ENCODE results near the gene SORCS2.

Gene SORCS2

GRCh38 chr4:7342223-7343080 lies 150.1 kb downstream of the SORCS2 start:
- Histone ChIP-seq H3K4me3 (ENCODE audit: low read depth in 1 of 2, low read length in 2 of 2) (no peak overlapping the region), H2AFZ (ENCODE audit: low read depth, low read length) (no peak overlapping the region), H3K79me2 (ENCODE audit: insufficient read depth, low read length) (no peaks in the 10 kb centered on the region), H3K9me3 (ENCODE audit: insufficient read depth, low read length, severe bottlenecking) (no peaks in the 10 kb centered on the region), H3K4me2 (ENCODE audit: insufficient read depth, low read length) (no peak overlapping the region), H4K20me1 (ENCODE audit: insufficient read depth, low read length) (no peaks in the 10 kb centered on the region), H3K4me1 (ENCODE audit: insufficient read depth, low read length) (no peaks in the 10 kb centered on the region), H3K36me3 (ENCODE audit: insufficient read depth, low read length) (no peaks in the 10 kb centered on the region), H3K27ac (ENCODE audit: low read length) (no peak overlapping the region), H3K9ac (ENCODE audit: low read depth, low read length) (no peak overlapping the region), H3K27me3 (ENCODE audit: insufficient read depth, low read length, poor library complexity) (no peaks in the 10 kb centered on the region)
- DNase-seq (no peak), ATAC-seq (ENCODE audit: insufficient read depth, low read depth) (no peak)
- TF ChIP-seq, protein P1, sequence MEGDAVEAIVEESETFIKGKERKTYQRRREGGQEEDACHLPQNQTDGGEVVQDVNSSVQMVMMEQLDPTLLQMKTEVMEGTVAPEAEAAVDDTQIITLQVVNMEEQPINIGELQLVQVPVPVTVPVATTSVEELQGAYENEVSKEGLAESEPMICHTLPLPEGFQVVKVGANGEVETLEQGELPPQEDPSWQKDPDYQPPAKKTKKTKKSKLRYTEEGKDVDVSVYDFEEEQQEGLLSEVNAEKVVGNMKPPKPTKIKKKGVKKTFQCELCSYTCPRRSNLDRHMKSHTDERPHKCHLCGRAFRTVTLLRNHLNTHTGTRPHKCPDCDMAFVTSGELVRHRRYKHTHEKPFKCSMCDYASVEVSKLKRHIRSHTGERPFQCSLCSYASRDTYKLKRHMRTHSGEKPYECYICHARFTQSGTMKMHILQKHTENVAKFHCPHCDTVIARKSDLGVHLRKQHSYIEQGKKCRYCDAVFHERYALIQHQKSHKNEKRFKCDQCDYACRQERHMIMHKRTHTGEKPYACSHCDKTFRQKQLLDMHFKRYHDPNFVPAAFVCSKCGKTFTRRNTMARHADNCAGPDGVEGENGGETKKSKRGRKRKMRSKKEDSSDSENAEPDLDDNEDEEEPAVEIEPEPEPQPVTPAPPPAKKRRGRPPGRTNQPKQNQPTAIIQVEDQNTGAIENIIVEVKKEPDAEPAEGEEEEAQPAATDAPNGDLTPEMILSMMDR (IDR thresholded peaks at IDR 0.05; ENCODE audit: borderline replicate concordance, extremely low read depth, low read length, poor library complexity, severe bottlenecking) = no peak
- no peak for TF ChIP-seq EZH2 (IDR thresholded peaks at IDR 0.05; ENCODE audit: borderline replicate concordance, low read depth, low read length, severe bottlenecking)

DNA sequence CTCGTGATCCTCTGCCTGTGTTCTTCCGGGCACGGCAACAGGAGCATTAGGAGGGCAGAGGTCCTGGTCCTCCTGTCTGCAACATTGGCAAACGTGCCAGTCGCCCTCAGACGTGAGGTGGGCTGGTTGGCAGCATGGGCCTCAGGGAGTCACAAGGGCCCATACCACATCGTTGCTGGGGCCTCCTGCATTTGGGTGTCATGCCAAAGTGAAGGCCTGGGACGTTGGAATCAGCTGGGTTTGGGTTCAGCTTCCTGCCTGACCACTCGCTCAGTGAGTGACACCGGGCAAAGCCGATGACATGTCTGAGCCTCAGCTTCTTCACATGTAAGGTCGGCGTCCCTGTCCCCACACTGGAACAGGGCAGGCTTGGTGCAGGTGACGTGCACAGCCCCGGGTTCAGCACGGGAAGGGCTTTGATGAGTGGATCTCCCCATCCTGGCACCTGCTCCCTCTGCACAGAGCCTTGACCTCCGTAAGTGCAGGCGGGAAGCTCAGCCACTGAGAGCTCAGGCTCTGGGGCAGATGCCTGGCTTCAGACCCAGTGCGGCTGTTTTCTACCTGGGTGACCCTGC lies 150.8 kb downstream of the SORCS2 start:
- Histone ChIP-seq H3K4me1 (ENCODE audit: insufficient read depth, low read length) (no peaks in the 10 kb centered on the region), H3K4me2 (ENCODE audit: insufficient read depth, low read length) (no peak overlapping the region), H3K27ac (ENCODE audit: low read length) (no peak overlapping the region), H4K20me1 (ENCODE audit: insufficient read depth, low read length) (no peaks in the 10 kb centered on the region), H3K9ac (ENCODE audit: low read depth, low read length) (no peak overlapping the region), H3K9me3 (ENCODE audit: insufficient read depth, low read length, severe bottlenecking) (no peaks in the 10 kb centered on the region), H3K4me3 (ENCODE audit: low read depth in 1 of 2, low read length in 2 of 2) (no peak overlapping the region), H3K36me3 (ENCODE audit: insufficient read depth, low read length) (no peaks in the 10 kb centered on the region), H2AFZ (ENCODE audit: low read depth, low read length) (no peak overlapping the region), H3K79me2 (ENCODE audit: insufficient read depth, low read length) (no peaks in the 10 kb centered on the region), H3K27me3 (ENCODE audit: insufficient read depth, low read length, poor library complexity) (no peaks in the 10 kb centered on the region)
- no peak for TF ChIP-seq EZH2 (IDR thresholded peaks at IDR 0.05; ENCODE audit: borderline replicate concordance, low read depth, low read length, severe bottlenecking)
- TF ChIP-seq, protein P1 (IDR thresholded peaks at IDR 0.05; ENCODE audit: borderline replicate concordance, extremely low read depth, low read length, poor library complexity, severe bottlenecking) = no peak
- ATAC-seq (ENCODE audit: insufficient read depth, low read depth) (no peak), DNase-seq (no peak)

DNA sequence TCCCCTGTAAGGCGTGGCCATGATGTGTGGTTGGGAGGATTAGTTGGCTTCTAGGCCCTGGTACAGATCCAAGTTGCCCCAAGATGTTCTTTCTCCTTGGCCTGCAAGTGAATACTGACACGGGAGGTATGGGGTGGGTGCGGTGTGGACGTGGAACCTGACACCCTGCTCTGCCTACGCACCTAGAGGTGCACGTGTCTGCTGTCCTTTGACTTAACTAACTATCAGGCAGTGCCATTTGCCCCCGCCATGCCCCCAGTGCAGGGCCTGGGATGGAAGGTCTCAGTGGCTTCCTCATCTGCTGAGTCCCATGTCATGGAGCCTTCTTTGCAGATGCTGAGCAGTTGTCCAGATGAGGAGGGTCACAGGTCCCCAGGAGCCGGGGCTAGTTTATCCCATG lies 151.6 kb downstream of the SORCS2 start:
- ATAC-seq (ENCODE audit: insufficient read depth, low read depth) = no peak
- no peaks in the 10 kb centered on the region for H3K36me3 ChIP-seq (ENCODE audit: insufficient read depth, low read length)
- TF ChIP-seq EZH2 (IDR thresholded peaks at IDR 0.05; ENCODE audit: borderline replicate concordance, low read depth, low read length, severe bottlenecking) = no peak
- TF ChIP-seq, protein P1 (IDR thresholded peaks at IDR 0.05; ENCODE audit: borderline replicate concordance, extremely low read depth, low read length, poor library complexity, severe bottlenecking) = no peak
- H3K79me2 ChIP-seq (ENCODE audit: insufficient read depth, low read length) = no peaks in the 10 kb centered on the region
- no peaks in the 10 kb centered on the region for H4K20me1 ChIP-seq (ENCODE audit: insufficient read depth, low read length)
- H3K9me3 ChIP-seq (ENCODE audit: insufficient read depth, low read length, severe bottlenecking) = no peaks in the 10 kb centered on the region
- H3K27me3 ChIP-seq (ENCODE audit: insufficient read depth, low read length, poor library complexity) = no peaks in the 10 kb centered on the region
- no peak for DNase-seq
- no peak overlapping the region for H3K4me2 ChIP-seq (ENCODE audit: insufficient read depth, low read length)
- no peaks in the 10 kb centered on the region for H3K4me1 ChIP-seq (ENCODE audit: insufficient read depth, low read length)
- no peak overlapping the region for H3K27ac ChIP-seq (ENCODE audit: low read length)
- H3K9ac ChIP-seq (ENCODE audit: low read depth, low read length) = no peak overlapping the region
- H3K4me3 ChIP-seq (ENCODE audit: low read depth in 1 of 2, low read length in 2 of 2) = no peak overlapping the region
- H2AFZ ChIP-seq (ENCODE audit: low read depth, low read length) = no peak overlapping the region
